ENCODE results near the gene BBS12. TPM values are rescaled to one million over a fixed set of nuclear protein-coding genes. Genes with fewer than 3 reads are reported as not detected.

The BBS12 gene
- total and polyA plus RNA-seq, 4 donors, result 0.53 to 2.1 (median 0.80) TPM

GRCh38 chr4:122709236-122709635 is 23.3 kb upstream of the BBS12 start (continued):
- TF ChIP-seq YY1 (IDR thresholded peaks at IDR 0.05), result no peak

GRCh38 chr4:122710434-122711308 is 21.8 kb upstream of the BBS12 start:
- WGBS, result 76% methylated on average over 9 of the region's 9 CpGs

GRCh38 chr4:122711919-122712318 is 20.6 kb upstream of the BBS12 start:
- Histone ChIP-seq H3K36me3 (ENCODE audit: control insufficient read depth in 4 of 4, insufficient read depth in 3 of 4, low read depth in 1 of 4, low read length in 3 of 4) (no peaks in the 10 kb centered on the region), H3K27me3 (ENCODE audit: control insufficient read depth in 4 of 4, insufficient read depth in 4 of 4, low read length in 3 of 4) (no peaks in the 10 kb centered on the region), H3K27ac (ENCODE audit: low read depth in 1 of 2, low read length in 2 of 2) (no peak overlapping the region), H3K4me3 (ENCODE audit: low read depth in 1 of 3, low read length in 3 of 3) (no peak overlapping the region), H3K9ac (ENCODE audit: low read depth in 1 of 2, low read length in 2 of 2) (no peak overlapping the region), H3K9me3 (ENCODE audit: control insufficient read depth in 4 of 4, low read length in 3 of 4) (no peaks in the 10 kb centered on the region), H3K4me1 (ENCODE audit: control insufficient read depth in 4 of 4, insufficient read depth in 4 of 4, low read length in 3 of 4) (no peaks in the 10 kb centered on the region)
- DNase-seq (ENCODE audit: low spot score), result no peak
- TF ChIP-seq HNF4A (conservative IDR thresholded peaks at IDR 0.05) (peak in 1 of 2 donors; percentile 47), JUND (IDR thresholded peaks at IDR 0.05) (no peak)

More at GRCh38 chr4:122710434-122711308, 21.8 kb upstream of the BBS12 start:
- no peak for TF ChIP-seq ATF3 (IDR thresholded peaks at IDR 0.05)
- TF ChIP-seq SP1 (IDR thresholded peaks at IDR 0.05), result no peak
- no peak for TF ChIP-seq GABPA (IDR thresholded peaks at IDR 0.05 in 1 of 2, conservative IDR thresholded peaks at IDR 0.05 in 1 of 2)
- no peak for TF ChIP-seq RAD21 (IDR thresholded peaks at IDR 0.05)
- no peak for TF ChIP-seq MAX (IDR thresholded peaks at IDR 0.05)
- no peak for TF ChIP-seq HNF4G (IDR thresholded peaks at IDR 0.05)
- TF ChIP-seq RXRA (IDR thresholded peaks at IDR 0.05), result no peak
- TF ChIP-seq NR2F2 (IDR thresholded peaks at IDR 0.05), result no peak
- no peak for TF ChIP-seq ZBTB33 (IDR thresholded peaks at IDR 0.05)
- Histone ChIP-seq H3K27ac (ENCODE audit: low read depth in 1 of 2, low read length in 2 of 2) (no peak overlapping the region), H3K9me3 (ENCODE audit: control insufficient read depth in 4 of 4, low read length in 3 of 4) (no peaks in the 10 kb centered on the region), H3K36me3 (ENCODE audit: control insufficient read depth in 4 of 4, insufficient read depth in 3 of 4, low read depth in 1 of 4, low read length in 3 of 4) (no peaks in the 10 kb centered on the region), H3K4me3 (ENCODE audit: low read depth in 1 of 3, low read length in 3 of 3) (no peak overlapping the region), H3K27me3 (ENCODE audit: control insufficient read depth in 4 of 4, insufficient read depth in 4 of 4, low read length in 3 of 4) (no peaks in the 10 kb centered on the region), H3K9ac (ENCODE audit: low read depth in 1 of 2, low read length in 2 of 2) (no peak overlapping the region), H3K4me1 (ENCODE audit: control insufficient read depth in 4 of 4, insufficient read depth in 4 of 4, low read length in 3 of 4) (no peaks in the 10 kb centered on the region)
- DNase-seq (ENCODE audit: low spot score), result no peak

GRCh38 chr4:122712782-122713181 is 19.7 kb upstream of the BBS12 start:
- no peaks in the 10 kb centered on the region for H3K27me3 ChIP-seq (ENCODE audit: control insufficient read depth in 4 of 4, insufficient read depth in 4 of 4, low read length in 3 of 4)
- H3K4me3 ChIP-seq (ENCODE audit: low read depth in 1 of 3, low read length in 3 of 3), result no peak overlapping the region
- H3K36me3 ChIP-seq (ENCODE audit: control insufficient read depth in 4 of 4, insufficient read depth in 3 of 4, low read depth in 1 of 4, low read length in 3 of 4), result no peaks in the 10 kb centered on the region
- no peak overlapping the region for H3K9ac ChIP-seq (ENCODE audit: low read depth in 1 of 2, low read length in 2 of 2)
- WGBS, result 90% methylated on average over 4 of the region's 4 CpGs
- no peak overlapping the region for H3K27ac ChIP-seq (ENCODE audit: low read depth in 1 of 2, low read length in 2 of 2)
- H3K4me1 ChIP-seq (ENCODE audit: control insufficient read depth in 4 of 4, insufficient read depth in 4 of 4, low read length in 3 of 4), result no peaks in the 10 kb centered on the region
- no peaks in the 10 kb centered on the region for H3K9me3 ChIP-seq (ENCODE audit: control insufficient read depth in 4 of 4, low read length in 3 of 4)
- no peak for DNase-seq (ENCODE audit: low spot score)
- no peak for TF ChIP-seq HNF4G (IDR thresholded peaks at IDR 0.05)
- no peak for TF ChIP-seq YY1 (IDR thresholded peaks at IDR 0.05)
- TF ChIP-seq RXRA (IDR thresholded peaks at IDR 0.05), result no peak
- no peak for TF ChIP-seq GABPA (IDR thresholded peaks at IDR 0.05 in 1 of 2, conservative IDR thresholded peaks at IDR 0.05 in 1 of 2)
- no peak for TF ChIP-seq FOXA1 (IDR thresholded peaks at IDR 0.05)
- no peak for TF ChIP-seq HNF4A (conservative IDR thresholded peaks at IDR 0.05)
- no peak for TF ChIP-seq RAD21 (IDR thresholded peaks at IDR 0.05)
- TF ChIP-seq JUND (IDR thresholded peaks at IDR 0.05), result no peak
- no peak for TF ChIP-seq CTCF (IDR thresholded peaks at IDR 0.05; ENCODE audit: low read depth, low read length, missing input control)
- TF ChIP-seq ATF3 (IDR thresholded peaks at IDR 0.05), result no peak
- TF ChIP-seq MAX (IDR thresholded peaks at IDR 0.05), result no peak
- no peak for TF ChIP-seq NR2F2 (IDR thresholded peaks at IDR 0.05)
- no peak for TF ChIP-seq FOXA2 (IDR thresholded peaks at IDR 0.05)
- TF ChIP-seq TAF1 (conservative IDR thresholded peaks at IDR 0.05), result no peak
- no peak for TF ChIP-seq SP1 (IDR thresholded peaks at IDR 0.05)
- TF ChIP-seq EGR1 (IDR thresholded peaks at IDR 0.05; ENCODE audit: low read depth in 2 of 2), result no peak
